ENCODE data around the gene SMCO1.
"Not testable (repeated sequence)": the region's sequence is repeated elsewhere in the genome, so short reads cannot be mapped to it uniquely, and the experiment has no call there.

The SMCO1 gene

DNA sequence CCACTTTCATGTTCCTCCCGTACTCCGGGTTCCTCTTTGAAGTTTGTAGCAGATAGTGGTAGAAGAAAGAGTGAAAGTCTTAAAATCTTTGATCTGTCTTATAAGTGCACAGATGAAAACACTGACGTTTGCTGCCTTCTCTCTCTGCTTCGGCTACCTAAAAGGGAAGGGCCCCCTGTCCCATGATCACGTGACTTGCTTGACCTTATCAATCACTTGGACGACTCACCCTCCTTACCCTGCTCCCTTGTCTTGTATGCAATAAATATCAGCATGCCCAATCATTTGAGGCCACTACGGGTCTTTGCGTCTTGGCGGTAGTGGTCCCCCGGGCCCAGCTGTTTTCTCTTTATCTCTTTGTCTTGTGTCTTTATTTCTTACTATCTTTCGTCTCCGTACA lies 6.1 kb upstream of the SMCO1 start:
- DNase-seq (ENCODE audit: low spot score), result not testable (repeated sequence)

DNA sequence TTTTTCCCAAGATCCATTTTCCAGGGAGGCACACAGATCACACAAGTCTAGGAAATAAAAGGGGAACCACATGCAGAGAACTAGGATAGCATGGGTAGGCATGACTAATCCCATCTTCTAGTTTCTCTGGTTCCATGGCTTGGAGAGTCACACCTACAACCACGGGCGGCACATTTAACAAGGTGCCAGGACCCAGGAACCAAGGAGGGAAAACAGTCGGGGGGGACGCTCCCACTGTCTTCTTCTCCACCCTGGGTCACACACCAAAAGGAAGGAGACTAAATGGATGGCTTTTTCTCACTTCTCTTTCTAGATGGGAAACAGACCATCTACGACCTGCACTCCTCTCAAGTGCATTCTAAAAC lies 4.6 kb upstream of the SMCO1 start:
- DNase-seq (ENCODE audit: low spot score), result no peak

DNA sequence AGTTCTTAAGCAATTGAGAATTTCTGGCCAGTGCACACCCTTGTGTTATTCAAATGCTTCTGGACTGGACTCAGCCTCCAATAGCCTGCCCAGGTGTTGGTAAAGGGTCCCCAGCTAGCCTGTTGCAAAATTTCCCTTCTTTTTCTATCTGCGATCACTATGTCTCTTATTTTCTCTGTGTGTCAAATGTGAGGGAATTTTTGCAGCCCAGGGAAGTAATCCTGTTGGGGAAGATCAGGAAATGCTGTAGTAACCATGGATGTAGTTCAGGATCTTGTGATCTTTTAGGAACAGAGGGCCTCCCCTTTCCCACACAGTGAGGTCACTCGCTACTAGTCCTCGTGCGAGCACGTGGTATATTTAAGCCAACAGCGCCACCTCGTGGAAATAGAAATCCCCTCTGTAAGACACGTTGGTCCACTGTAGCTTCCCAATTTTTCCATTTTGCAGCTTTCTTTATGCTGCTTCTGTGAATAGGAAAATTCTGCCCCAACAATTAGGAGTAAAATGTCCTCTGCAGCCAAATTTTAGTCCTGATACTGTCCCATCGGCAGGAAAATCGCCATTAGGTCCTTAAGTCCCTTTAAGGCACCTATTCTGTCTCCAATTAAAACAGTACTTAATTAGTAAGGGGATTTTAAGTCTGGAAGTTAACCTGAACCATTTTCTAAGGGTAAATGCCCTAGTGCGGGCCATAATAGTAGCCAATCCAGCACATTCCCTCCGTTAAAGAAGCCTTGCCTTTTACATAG lies 4.0 kb upstream of the SMCO1 start:
- peak; percentile 73 for DNase-seq (ENCODE audit: low spot score)

DNA sequence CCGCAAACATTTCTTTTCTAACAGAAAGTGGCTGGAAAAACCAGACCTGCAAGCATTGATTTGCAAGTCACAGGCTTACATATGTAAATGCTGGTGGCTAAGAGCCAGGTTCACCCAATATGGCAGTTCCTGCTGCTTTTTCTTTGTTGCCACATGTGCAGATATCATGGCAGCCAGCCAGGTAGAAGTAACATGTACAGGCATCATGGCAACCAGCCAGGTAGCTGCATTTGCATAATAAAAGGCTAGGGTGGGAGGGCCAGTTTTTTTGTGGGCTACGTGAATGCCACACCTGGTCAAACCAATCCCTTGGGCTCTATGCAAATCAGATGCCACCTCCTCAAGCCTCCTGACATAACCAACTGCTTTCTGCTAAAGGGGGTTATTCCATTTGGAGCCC lies 2.8 kb upstream of the SMCO1 start:
- no peak for DNase-seq (ENCODE audit: low spot score)

DNA sequence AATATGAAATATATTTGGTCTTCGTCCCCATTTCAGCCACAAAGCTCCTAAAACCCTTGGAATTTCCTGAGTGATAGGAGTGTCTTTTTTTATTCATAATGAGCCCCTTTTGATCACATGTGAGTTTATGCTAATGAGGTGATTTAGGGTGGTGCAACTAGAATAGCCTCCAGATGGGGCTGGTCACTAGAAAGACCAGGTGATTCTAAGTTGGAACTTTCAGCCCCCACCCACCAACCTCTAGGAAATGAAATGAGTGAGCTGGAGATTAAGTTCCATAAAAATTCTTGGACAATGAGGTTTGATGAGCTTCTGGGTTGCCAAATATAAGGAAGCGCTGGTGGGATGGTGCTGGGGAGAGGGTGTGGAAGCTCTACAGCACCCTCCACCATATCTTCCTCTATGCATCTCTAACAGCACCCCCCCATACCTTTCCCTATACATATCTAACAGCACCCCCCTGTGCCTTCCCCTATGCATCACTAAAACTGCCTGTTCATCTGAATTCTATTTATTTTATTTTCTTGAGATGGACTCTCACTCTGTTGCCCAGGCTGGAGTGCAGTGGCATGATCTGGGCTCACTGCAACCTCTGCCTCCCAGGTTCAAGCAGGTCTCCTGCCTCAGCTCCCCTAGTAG lies 2.1 kb upstream of the SMCO1 start:
- no peak for DNase-seq (ENCODE audit: low spot score)

DNA sequence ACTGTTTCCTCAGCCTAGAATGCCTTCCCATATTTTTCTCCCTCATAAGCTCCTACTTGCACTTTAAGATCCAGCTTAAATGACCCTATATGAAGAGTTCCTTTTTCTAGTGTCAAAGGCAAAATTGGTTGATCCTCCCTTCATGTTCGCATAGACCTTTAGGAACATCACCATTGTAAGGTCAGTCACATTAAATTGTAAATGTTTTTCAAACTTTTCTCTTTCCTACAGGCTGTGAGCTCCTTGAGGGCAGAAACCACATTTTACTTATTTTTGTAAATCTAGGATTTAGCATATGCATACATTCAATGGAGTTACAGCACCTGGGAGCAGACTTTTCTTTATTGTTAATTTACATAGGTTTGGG lies 813 bp downstream of the SMCO1 start:
- no peak for DNase-seq (ENCODE audit: low spot score)

DNA sequence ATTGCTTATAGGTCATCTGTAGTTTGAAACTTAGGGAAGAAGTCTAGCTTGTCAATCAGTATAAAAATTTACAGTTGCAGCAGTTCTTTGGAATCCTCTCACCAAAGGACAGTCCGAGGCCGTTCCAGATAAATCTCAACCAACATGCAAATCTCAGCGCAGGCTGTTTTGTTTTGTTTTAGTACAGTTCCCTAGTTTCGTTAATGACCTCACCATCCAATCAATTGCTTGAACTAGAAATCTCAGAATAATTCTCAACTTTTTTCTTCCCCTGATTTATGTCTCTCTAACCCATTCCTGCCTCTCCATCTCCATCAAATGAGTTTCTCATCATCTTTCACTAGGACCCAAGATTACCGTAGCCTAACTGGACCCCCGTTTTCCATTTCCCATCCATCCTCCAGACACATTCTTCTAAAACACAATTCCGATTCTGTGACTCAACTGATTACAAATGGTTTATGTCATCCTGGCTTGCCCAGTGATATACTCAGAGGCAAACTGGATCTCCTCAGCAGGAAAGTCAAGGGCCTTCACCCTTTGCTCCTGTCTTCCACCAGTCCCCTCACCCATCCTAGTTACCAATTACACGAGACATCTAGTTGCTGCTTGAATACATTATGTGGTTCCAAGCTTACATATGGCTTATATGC lies 1.3 kb downstream of the SMCO1 start:
- DNase-seq (ENCODE audit: low spot score), result peak; percentile 19

DNA sequence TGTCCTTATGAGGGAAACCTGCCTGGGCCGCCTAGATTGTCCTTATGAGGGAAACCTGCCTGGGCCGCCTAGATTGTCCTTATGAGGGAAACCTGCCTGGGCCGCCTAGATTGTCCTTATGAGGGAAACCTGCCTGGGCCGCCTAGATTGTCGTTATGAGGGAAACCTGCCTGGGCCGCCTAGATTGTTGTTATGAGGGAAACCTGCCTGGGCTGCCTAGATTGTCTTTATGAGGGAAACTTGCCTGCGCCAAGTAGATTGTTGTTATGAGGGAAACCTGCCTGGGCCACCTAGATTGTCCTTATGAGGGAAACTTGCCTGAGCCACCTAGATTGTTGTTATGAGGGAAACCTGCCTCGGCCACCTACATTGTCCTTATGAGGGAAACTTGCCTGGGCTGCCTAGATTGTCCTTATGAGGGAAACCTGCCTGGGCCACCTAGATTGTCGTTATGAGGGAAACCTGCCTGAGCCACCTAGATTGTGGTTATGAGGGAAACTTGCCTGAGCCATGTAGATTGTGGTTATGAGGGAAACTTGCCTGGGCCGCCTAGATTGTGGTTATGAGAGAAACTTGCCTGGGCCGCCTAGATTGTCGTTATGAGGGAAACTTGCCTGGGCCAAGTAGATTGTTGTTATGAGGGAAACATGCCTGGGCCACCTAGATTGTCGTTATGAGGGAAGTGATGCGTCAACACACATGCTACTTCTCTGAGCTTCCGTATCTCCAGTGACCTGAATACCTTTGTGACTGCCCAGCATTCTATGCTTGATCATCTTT lies 3.3 kb downstream of the SMCO1 start:
- DNase-seq (ENCODE audit: low spot score), result not testable (repeated sequence)

DNA sequence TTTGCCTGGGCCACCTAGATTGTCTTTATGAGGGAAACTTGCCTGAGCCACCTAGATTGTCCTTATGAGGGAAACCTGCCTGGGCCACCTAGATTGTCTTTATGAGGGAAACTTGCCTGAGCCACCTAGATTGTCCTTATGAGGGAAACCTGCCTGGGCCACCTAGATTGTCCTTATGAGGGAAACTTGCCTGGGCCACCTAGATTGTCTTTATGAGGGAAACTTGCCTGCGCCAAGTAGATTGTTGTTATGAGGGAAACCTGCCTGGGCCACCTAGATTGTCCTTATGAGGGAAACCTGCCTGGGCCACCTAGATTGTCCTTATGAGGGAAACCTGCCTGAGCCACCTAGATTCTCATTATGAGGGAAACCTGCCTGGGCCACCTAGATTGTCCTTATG lies 4.0 kb downstream of the SMCO1 start:
- DNase-seq (ENCODE audit: low spot score), result not testable (repeated sequence)

DNA sequence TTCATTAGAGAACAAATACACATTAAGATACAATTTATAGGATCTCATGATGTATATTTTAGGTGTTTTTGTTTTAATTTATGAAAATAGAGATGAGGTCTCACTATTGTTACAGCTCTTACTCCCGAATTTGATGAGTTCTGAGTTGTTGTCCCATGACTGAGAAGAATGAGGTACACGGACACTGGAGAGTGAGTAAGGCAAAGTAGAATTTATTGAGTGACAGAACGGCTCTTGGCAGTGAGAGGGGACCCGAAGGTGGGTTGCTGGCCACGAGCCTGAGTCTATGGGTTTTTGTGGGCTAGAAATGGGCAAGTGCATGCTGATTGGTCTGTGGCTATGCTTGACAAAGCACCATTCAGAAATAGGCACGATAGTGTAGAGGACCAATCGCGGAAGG lies 8.5 kb downstream of the SMCO1 start:
- DNase-seq (ENCODE audit: low spot score), result no peak

DNA sequence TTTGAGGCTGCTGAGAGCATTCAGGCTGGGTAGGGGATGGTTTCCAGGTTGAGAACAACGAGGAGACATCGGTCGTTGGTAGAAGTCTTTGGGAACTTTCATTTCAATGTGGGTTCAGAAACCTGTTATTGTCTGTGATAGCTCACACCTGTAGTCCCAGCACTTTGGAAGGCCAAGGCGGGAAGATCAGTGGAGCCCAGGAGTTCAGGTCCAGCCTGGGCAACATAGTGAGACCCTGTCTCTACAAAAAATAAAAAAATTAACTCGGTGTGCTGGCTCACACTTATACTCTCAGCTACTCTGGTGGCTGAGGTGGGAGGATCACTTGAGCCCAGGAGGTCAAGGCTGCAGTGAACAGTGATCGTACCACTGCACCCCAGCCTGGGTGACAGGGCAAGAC lies 10.6 kb downstream of the SMCO1 start:
- no peak for DNase-seq (ENCODE audit: low spot score)

DNA sequence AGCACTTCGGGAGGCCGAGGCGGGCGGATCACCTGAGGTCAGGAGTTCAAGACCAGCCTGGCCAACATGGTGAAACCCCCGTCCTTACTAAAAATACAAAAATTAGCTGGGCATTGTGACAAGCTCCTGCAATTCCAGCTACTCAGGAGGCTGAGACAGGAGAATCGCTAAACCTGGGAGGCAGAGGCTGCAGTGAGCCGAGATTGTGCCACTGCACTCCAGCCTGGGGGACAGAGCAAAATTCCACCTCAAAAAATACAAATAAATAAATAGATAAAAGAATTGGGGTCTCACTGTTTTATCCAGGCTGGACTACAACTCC lies 11.1 kb downstream of the SMCO1 start:
- not testable (repeated sequence) for DNase-seq (ENCODE audit: low spot score)

DNA sequence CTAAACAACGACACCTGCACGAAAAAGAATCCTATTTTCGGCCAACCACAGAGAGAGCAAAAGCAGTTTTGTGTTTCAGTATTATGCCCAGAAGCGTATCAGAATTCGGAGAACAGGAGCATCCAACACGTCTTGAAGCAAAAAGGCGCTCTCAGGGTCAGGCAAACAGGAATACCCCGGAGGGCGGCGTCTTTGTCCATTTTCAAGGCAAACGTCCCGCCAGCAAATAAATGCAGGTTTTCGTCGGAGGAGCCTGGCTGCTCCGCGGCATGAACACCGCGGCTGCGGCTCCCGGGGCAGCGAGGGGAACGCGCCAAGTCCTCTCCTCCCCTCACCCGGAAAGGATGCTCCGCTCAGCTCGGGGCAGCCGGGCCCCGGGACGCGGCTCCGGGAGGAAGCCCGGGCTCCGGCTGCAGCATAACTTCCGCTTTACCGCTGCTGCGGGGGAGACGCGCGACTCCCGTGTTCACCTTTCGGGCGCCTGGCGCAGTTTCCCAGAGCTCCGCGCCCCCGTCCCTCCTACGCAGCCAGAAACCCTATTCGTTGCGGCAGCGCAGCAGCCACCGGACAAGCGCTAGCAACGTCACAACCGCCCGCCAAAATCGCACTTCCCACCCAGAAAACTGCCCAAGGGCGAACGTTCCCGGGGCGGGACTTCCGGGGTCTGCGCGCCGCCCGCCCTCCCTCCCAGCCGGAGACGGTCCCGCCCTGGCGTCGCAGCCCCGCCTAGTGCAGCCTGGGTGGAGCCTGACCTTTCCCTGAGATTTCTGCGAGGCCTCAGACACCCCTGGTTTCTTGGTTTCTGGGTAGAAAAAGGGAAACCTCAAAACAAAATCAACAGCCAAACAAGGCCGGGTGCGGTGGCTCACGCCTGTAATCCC lies 11.7 kb downstream of the SMCO1 start, which contains the start of gene RNF168:
TSS of gene RNF168 (minus strand) at position 573 of the 881 bp plus-strand sequence. CDS start 595 bp downstream, outside the sequence.
- DNase-seq (ENCODE audit: low spot score), result peak; percentile 96

DNA sequence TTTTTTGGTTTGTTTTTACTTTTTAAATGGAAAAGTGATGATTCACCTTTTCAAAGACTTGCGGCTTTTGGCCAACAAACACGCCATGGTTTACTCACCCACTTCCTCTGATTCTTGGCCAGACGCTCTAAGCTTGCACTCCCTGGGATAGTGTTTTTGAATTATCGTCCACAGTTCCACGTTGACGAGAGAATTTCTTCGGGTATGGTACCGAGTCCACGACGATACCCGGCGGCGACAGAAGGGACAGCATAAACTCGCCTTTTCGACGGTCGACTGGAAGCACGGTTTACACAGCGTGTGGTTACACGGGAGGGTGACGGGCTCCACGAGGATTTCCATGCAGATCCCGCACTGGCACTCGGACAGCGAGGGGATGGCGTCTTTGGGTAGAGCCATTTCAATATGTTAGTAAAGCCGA lies 12.4 kb downstream of the SMCO1 start:
- DNase-seq (ENCODE audit: low spot score), result peak; percentile 81

DNA sequence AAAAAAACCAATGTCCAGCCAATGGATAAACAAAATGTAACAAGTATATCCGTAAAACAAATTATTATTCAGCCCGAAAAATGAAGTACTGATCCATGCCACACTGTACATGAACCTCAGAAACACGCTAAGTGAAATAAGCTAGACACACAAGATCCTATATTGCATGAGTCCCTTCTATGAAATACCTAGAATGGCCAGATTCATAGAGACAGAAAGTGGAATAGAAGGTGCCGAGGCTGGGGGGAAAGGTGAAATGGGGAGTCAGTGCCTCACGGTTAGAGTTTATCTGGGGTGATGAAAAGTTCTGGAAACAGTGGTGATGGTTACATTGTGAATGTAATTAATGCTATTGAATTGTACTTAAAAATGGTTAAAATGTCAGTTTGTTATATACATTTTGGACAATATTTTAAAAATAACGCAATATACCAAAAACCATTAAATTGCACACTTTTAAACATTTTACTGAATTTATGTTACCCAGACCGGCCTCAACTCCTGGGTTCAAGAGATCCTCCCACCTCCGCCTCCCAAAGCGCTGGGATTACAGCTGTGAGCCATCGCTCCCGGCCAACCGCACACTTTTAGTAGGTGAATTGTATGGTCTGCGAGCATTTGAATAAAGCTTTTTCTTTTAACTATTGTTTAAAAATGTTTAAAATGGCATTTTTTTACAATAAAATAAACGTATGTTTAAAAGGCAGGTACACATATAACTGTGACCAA lies 13.7 kb downstream of the SMCO1 start:
- no peak for DNase-seq (ENCODE audit: low spot score)

DNA sequence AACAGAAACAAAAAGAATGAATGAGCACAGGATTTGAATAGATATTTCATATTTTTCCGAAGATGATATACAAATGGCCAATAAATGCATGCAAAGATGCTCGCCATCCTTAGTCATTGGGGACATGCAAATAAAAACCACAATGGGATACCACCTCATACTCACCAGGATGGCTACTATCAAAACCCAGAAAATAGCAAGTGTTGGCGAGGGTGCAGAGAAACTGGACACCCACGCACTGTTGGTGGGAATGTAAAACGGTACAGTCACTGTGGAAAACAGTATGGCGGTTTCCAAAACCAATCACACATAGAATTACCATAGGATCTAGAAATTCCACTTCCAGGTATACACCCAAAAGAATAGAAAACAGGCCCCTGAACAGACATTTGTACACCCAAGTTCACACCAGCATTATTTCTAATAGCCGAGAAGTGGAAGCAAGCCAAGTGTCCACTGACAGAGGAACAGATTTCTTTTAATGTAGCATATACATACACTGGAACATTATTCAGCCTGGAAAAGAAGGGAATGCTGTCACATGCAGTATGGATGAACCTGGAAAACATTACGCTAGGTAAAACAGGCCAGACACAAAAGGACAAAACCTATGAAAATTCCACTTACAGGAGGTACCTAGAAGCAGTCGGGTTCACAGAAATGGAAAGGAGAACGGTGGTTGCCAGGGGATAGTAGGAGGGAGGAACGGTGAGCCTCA lies 15.2 kb downstream of the SMCO1 start:
- no peak for DNase-seq (ENCODE audit: low spot score)

DNA sequence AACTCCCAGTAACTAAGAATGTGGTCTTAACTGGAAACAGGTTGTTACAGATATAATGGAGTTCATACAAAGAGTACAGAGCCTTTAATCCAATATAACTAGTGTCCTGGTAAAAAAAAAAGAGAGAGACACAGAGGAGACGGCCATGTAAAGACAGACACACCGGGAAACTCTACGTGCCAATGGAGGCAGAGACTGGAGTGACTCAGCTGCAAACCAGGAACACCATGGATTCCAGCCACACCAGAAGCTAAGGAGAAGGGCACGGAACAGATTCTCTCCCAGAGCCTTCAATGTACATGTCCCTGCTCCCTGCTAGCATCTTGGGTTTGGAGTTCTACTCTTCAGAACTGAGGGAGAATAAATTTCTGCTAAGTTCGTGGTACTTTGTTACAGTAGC lies 16.1 kb downstream of the SMCO1 start:
- DNase-seq (ENCODE audit: low spot score), result peak; percentile 71

DNA sequence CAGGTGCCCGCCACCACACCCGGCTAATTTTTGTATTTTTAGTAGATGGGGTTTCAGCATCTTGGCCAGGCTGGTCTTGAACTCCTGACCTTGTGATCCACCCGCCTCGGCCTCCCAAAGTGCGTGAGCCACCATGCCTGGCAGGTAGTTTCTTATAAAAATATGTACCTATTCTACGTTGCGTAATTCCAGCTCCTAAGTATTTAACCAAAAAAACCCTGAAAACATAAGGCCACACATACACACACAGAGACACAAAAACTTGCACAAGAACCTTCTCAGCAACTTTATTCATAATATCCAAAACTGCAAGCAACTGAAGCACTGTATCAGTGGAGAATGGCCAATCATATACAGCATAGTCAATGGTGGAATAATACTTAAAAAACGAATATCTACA lies 16.8 kb downstream of the SMCO1 start:
- DNase-seq (ENCODE audit: low spot score), result no peak

DNA sequence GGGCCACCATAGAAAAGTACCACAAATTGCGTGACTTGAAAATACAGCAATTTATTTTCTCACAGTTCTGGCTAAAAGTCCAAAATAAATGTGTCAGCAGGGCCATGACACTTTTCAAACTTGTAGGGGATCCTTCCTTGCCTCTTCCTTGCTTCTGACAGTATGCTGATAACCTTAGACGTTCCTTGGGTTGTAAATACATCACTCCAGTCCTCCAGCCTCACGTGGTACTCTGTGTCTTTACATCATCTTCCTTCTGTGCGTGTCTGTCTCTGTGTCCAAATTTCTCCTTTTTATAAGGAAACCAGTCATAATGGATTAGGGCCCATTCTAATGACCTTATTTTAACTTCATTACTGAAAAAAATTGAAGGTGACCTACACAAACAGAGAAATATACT lies 19.0 kb downstream of the SMCO1 start:
- no peak for DNase-seq (ENCODE audit: low spot score)

DNA sequence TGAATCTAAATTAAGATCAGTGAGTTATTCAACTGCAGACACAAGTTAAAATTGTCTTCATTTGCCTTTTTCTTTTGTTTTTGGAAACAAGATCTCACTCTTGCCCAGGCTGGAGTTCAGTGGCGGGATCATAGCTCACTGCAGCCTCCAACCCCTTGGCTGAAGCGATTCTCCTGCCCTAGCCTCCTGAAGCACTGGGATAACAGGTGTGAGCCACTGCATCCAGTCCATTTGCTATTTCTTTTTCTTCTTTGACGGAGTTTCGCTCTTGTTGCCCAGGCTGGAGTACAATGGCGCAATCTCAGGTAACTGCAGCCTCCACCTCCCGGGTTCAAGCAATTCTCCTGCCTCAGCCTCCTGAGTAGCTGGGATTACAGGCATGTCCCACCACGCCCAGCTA lies 21.9 kb downstream of the SMCO1 start:
- DNase-seq (ENCODE audit: low spot score), result no peak

Data from GM03348 (cell line).